GM23338 (cell line): ENCODE measurements around the gene S100A8. TPM values are rescaled to one million over a fixed set of nuclear protein-coding genes. Genes with fewer than 3 reads are reported as not detected.

ENCODE experiments used
- ATAC-seq: fragments of 200-7000 bp; cut with Tn5 transposase; 3 replicates; pipeline ENCODE4 v1.9.1; 2020
- DNase-seq: peaks from one replicate; pipeline ENCODE4 v3.0.0-alpha.2; 2015; ENCODE audit warnings: low spot score
- H2AFZ ChIP-seq: fragments of 200-600 bp; sonication (generic); 2 replicates; pipeline ENCODE4 v1.8.0; 2016; ENCODE audit warnings: antibody characterized with exemption, mild to moderate bottlenecking, moderate library complexity
- H3F3A ChIP-seq: fragments of 200-600 bp; sonication (generic); replicated peaks from 2 replicates; pipeline ENCODE4 v1.8.0; 2017; ENCODE audit warnings: antibody characterized with exemption, mixed run types, low read depth
- H3K27ac ChIP-seq: fragments of 200-600 bp; sonication (generic); 2 replicates; pipeline ENCODE4 v1.6.1; 2016; ENCODE audit warnings: low read depth
- H3K27me3 ChIP-seq: fragments of 200-600 bp; sonication (generic); 2 replicates; pipeline ENCODE4 v1.8.0; 2016; ENCODE audit warnings: mild to moderate bottlenecking, mixed run types, moderate library complexity; ENCODE audit not compliant: insufficient read depth
- H3K36me3 ChIP-seq: fragments of 200-600 bp; sonication (generic); 2 replicates; pipeline ENCODE4 v1.8.0; 2016; ENCODE audit warnings: mild to moderate bottlenecking; ENCODE audit not compliant: insufficient read depth
- H3K4me1 ChIP-seq: fragments of 200-600 bp; sonication (generic); 2 replicates; pipeline ENCODE4 v1.8.0; 2016; ENCODE audit warnings: mild to moderate bottlenecking, moderate library complexity; ENCODE audit not compliant: insufficient read depth
- H3K4me2 ChIP-seq: fragments of 200-600 bp; sonication (generic); 2 replicates; pipeline ENCODE4 v1.7.1; 2017; ENCODE audit warnings: mixed run types
- H3K4me3 ChIP-seq: fragments of 200-600 bp; sonication (generic); 2 replicates; pipeline ENCODE4 v1.6.1; 2016; ENCODE audit warnings: mixed run types
- H3K79me2 ChIP-seq: fragments of 200-600 bp; sonication (generic); replicated peaks from 2 replicates; pipeline ENCODE4 v1.8.0; 2017; ENCODE audit warnings: mild to moderate bottlenecking; ENCODE audit not compliant: insufficient read depth
- H3K9me2 ChIP-seq: fragments of 200-600 bp; sonication (generic); 2 replicates; pipeline ENCODE4 v1.8.0; 2017; ENCODE audit not compliant: insufficient read depth
- H4K20me1 ChIP-seq: fragments of 200-600 bp; sonication (generic); replicated peaks from 2 replicates; pipeline ENCODE4 v1.8.0; 2017; ENCODE audit warnings: mild to moderate bottlenecking; ENCODE audit not compliant: insufficient read depth
- H3K27ac Mint-ChIP-seq: 2 replicates; pipeline ENCODE4 v1.8.0; 2020; ENCODE audit warnings: inconsistent platforms, mild to moderate bottlenecking, moderate library complexity, mixed read lengths
- H3K27me3 Mint-ChIP-seq: 3 replicates; pipeline ENCODE4 v1.8.0; 2022; ENCODE audit warnings: low read depth, mild to moderate bottlenecking, moderate library complexity, mixed read lengths, inconsistent platforms; ENCODE audit not compliant: insufficient read depth, poor library complexity
- H3K36me3 Mint-ChIP-seq: 3 replicates; pipeline ENCODE4 v1.8.0; 2021; ENCODE audit warnings: low read depth, mild to moderate bottlenecking, inconsistent platforms, moderate library complexity, mixed read lengths
- H3K4me1 Mint-ChIP-seq: 3 replicates; pipeline ENCODE4 v1.8.0; 2020; ENCODE audit warnings: mild to moderate bottlenecking, inconsistent platforms, mixed read lengths
- H3K4me3 Mint-ChIP-seq: 3 replicates; pipeline ENCODE4 v1.8.0; 2021; ENCODE audit warnings: moderate library complexity, mild to moderate bottlenecking, inconsistent platforms, mixed read lengths
- H3K9me3 Mint-ChIP-seq: 3 replicates; pipeline ENCODE4 v1.8.0; 2020; ENCODE audit warnings: moderate library complexity, mild to moderate bottlenecking, inconsistent platforms, mixed read lengths
- ETS1 ChIP-seq: IDR thresholded peaks from 2 replicates; pipeline ENCODE4 v1.6.1; 2016; ENCODE audit warnings: antibody characterized with exemption
- POLR2AphosphoS5 ChIP-seq: IDR thresholded peaks from 2 replicates; pipeline ENCODE4 v1.6.1; 2016; ENCODE audit warnings: antibody characterized with exemption, low read depth
- REST ChIP-seq: IDR thresholded peaks from one replicate; pipeline ENCODE4 v1.6.1; 2018; ENCODE audit warnings: antibody characterized with exemption; ENCODE audit not compliant: unreplicated experiment
- STAT1 ChIP-seq: IDR thresholded peaks from one replicate; pipeline ENCODE4 v1.6.1; 2016; ENCODE audit warnings: antibody characterized with exemption; ENCODE audit not compliant: unreplicated experiment
- ZNF114 ChIP-seq: fragments of 250-450 bp; sonication (Bioruptor Pico); IDR thresholded peaks from 2 replicates; pipeline ENCODE4 v1.5.0; 2020; ENCODE audit warnings: mild to moderate bottlenecking, moderate library complexity
- ZNF331 ChIP-seq: fragments of 250-450 bp; sonication (Bioruptor Pico); IDR thresholded peaks from 2 replicates; pipeline ENCODE4 v1.5.0; 2020; ENCODE audit warnings: low read depth, mild to moderate bottlenecking, moderate library complexity
- ZNF462 ChIP-seq: fragments of 250-450 bp; sonication (Bioruptor Pico); IDR thresholded peaks from 2 replicates; pipeline ENCODE4 v1.5.0; 2020; ENCODE audit warnings: mild to moderate bottlenecking, moderate library complexity
- polyA plus RNA-seq: library from polyadenylated mRNA; unstranded; fragments of >200 nt; fragmentation: Nextera tagmentation; extraction: Ambion mirVana; gene quantifications from 2 replicates; pipeline ENCODE4 v1.2.1, GENCODE V29; 2016
- total RNA-seq: library from RNA; depleted of rRNA; stranded (reverse); fragments of >200 nt; shearing (Covaris generic); gene quantifications from 2 replicates; pipeline ENCODE4 v1.2.3, GENCODE V29; 2014
- TF ChIP-seq, protein P1 (sequence below), 2 experiments: fragments of 200-600 bp in 1 of 2; sonication (generic) in 1 of 2; conservative IDR thresholded peaks; 2 replicates each; pipeline versions ENCODE4 v1.5.1 to v1.6.1; 2016 to 2017; ENCODE audit warnings: antibody characterized with exemption in 2 of 2, low read depth in 2 of 2, mild to moderate bottlenecking in 2 of 2, moderate library complexity in 1 of 2

Gene S100A8
- total and polyA plus RNA-seq, 2 experiments from 2014 or later, result not detected

DNA sequence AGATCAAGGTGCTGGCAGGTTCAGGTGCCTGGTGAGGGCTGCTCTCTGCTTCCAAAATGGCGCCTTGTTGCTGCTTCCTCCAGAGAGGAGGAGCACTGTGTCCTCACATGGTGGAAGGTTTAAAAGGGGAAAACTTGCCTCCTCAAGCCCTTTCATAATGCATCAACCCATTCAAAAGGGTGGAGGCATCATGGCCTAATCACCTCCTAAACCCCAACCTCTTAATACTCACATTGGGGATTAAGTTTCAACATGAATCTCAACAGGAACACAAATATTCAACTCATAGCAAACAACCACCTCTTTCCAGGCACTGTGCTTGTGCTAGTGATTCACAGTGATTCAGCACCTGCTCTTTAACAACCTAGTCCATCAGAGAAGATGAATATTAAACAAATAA is 19.6 kb downstream of the S100A8 start:
- DNase-seq, result no peak
- Mint-ChIP-seq H3K4me1 (no peaks in the 10 kb centered on the region), H3K9me3 (no peaks in the 10 kb centered on the region), H3K36me3 (no peaks in the 10 kb centered on the region), H3K4me3 (no peak overlapping the region), H3K27ac (no peak overlapping the region), H3K27me3 (peaks cover 5% of the 10 kb centered on the region)
- H3K4me1 ChIP-seq, result no peaks in the 10 kb centered on the region
- H3K9me2 ChIP-seq, result peaks cover 10% of the 10 kb centered on the region; the same call in 1 of the 2 replicates
- no peak overlapping the region for H3K4me3 ChIP-seq
- H2AFZ ChIP-seq, result no peak overlapping the region
- H3K79me2 ChIP-seq, result no peaks in the 10 kb centered on the region
- no peaks in the 10 kb centered on the region for H3K27me3 ChIP-seq
- no peak overlapping the region for H3K27ac ChIP-seq
- no peaks in the 10 kb centered on the region for H3F3A ChIP-seq
- no peak overlapping the region for H3K4me2 ChIP-seq
- H3K36me3 ChIP-seq, result no peaks in the 10 kb centered on the region
- H4K20me1 ChIP-seq, result no peaks in the 10 kb centered on the region
- TF ChIP-seq ZNF331 (CRISPR knock-in tag) (no peak), ETS1 (no peak), REST (no peak), ZNF114 (CRISPR knock-in tag) (no peak), POLR2AphosphoS5 (no peak)
- TF ChIP-seq, protein P1, sequence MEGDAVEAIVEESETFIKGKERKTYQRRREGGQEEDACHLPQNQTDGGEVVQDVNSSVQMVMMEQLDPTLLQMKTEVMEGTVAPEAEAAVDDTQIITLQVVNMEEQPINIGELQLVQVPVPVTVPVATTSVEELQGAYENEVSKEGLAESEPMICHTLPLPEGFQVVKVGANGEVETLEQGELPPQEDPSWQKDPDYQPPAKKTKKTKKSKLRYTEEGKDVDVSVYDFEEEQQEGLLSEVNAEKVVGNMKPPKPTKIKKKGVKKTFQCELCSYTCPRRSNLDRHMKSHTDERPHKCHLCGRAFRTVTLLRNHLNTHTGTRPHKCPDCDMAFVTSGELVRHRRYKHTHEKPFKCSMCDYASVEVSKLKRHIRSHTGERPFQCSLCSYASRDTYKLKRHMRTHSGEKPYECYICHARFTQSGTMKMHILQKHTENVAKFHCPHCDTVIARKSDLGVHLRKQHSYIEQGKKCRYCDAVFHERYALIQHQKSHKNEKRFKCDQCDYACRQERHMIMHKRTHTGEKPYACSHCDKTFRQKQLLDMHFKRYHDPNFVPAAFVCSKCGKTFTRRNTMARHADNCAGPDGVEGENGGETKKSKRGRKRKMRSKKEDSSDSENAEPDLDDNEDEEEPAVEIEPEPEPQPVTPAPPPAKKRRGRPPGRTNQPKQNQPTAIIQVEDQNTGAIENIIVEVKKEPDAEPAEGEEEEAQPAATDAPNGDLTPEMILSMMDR (conservative IDR thresholded peaks at IDR 0.05; ENCODE audit: low read depth in 2 of 2), result no peak
- ATAC-seq, result no peak

DNA sequence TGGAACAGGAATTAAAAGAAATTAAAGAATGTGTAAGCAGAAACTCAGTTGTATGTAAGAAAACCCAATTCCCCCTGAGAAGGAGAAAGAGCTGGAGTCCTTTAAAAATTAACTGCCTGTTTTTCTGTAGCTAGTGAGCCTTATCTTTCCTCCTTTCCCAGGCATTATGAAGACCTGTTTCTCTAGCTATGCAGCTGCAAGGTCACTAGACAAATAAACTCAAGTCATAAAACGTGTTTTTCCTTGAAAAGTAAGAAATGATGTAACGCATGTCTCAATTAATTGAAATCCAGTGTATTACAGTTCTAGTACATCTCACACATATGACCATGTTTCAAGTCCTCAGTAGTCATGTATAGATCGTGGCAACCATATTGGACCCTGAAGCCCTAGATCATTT is 20.7 kb downstream of the S100A8 start:
- Histone ChIP-seq H2AFZ (no peak overlapping the region), H3K4me1 (no peaks in the 10 kb centered on the region), H4K20me1 (no peaks in the 10 kb centered on the region), H3K4me2 (no peak overlapping the region), H3K79me2 (no peaks in the 10 kb centered on the region), H3K4me3 (no peak overlapping the region), H3K27me3 (no peaks in the 10 kb centered on the region), H3F3A (no peaks in the 10 kb centered on the region), H3K36me3 (no peaks in the 10 kb centered on the region), H3K27ac (no peak overlapping the region), H3K9me2 (peaks cover 10% of the 10 kb centered on the region; the same call in 1 of the 2 replicates)
- Mint-ChIP-seq H3K27me3 (peaks cover 5% of the 10 kb centered on the region), H3K27ac (no peak overlapping the region), H3K4me1 (no peaks in the 10 kb centered on the region), H3K9me3 (no peaks in the 10 kb centered on the region), H3K4me3 (no peak overlapping the region), H3K36me3 (no peaks in the 10 kb centered on the region)
- no peak for DNase-seq
- ATAC-seq, result no peak
- no peak for TF ChIP-seq ZNF462
- TF ChIP-seq STAT1, result no peak
